Heart right ventricle (tissue), 16 donors: Measurements from ENCODE around the gene DUOX2. TPM values are rescaled to one million over a fixed set of nuclear protein-coding genes. Genes with fewer than 3 reads are reported as not detected.
"Not testable (repeated sequence)": the region's sequence is repeated elsewhere in the genome, so short reads cannot be mapped to it uniquely, and the experiment has no call there.

Experiments
- ATAC-seq, 8 donors: fragments of 200-7000 bp; cut with Tn5 transposase; one replicate each; pipeline ENCODE4 v1.9.1; 2020; ENCODE audit warnings: mild to moderate bottlenecking in 8 of 8, moderate library complexity in 8 of 8, moderate number of reproducible peaks in 1 of 8
- DNase-seq, 2 donors: peaks; one replicate each; pipeline ENCODE4 v3.0.0-alpha.2; 2020
- H3K27ac ChIP-seq, 10 donors: fragments of 200-600 bp; sonication (generic) in 2 of 10; one replicate each; pipeline versions ENCODE4 v1.5.0 to v1.8.0; 2020 to 2022; ENCODE audit warnings: mild to moderate bottlenecking in 3 of 10
- H3K27me3 ChIP-seq, 7 donors: fragments of 200-600 bp; one replicate each; pipeline ENCODE4 v1.8.0; 2021 to 2022; ENCODE audit warnings: mild to moderate bottlenecking in 2 of 7
- H3K36me3 ChIP-seq, 9 donors: fragments of 200-600 bp; sonication (generic) in 1 of 9; one replicate each; pipeline versions ENCODE4 v1.5.0 to v1.8.0; 2020 to 2022; ENCODE audit warnings: mild to moderate bottlenecking in 2 of 9
- H3K4me1 ChIP-seq, 9 donors: fragments of 200-600 bp; sonication (generic) in 1 of 9; one replicate each; pipeline versions ENCODE4 v1.5.0 to v1.8.0; 2020 to 2022; ENCODE audit warnings: mild to moderate bottlenecking in 4 of 9
- H3K4me3 ChIP-seq, 10 donors: fragments of 200-600 bp; sonication (generic) in 2 of 10; one replicate each; pipeline versions ENCODE4 v1.5.0 to v1.8.0; 2020 to 2022; ENCODE audit warnings: mild to moderate bottlenecking in 7 of 10, moderate library complexity in 2 of 10
- H3K9me3 ChIP-seq, 11 donors: fragments of 200-600 bp in 10 of 11; sonication (generic) in 2 of 11; one replicate each; pipeline versions ENCODE4 v1.5.0 to v1.8.0; 2013 to 2022; ENCODE audit warnings: mild to moderate bottlenecking in 2 of 11, control low read depth in 1 of 11, moderate library complexity in 1 of 11
- CTCF ChIP-seq, 9 donors: fragments of 200-600 bp; sonication (generic) in 2 of 9; IDR thresholded peaks; one replicate each; pipeline versions ENCODE4 v1.5.0 to v1.8.0; 2021 to 2022; ENCODE audit warnings: antibody characterized with exemption in 9 of 9, mild to moderate bottlenecking in 5 of 9, moderate library complexity in 1 of 9
- WGBS, 2 donors: extraction: QIAGEN DNeasy Blood & Tissue Kit; methylation state at CpG; one replicate each; pipeline ENCODE4 v1.1.7; 2013; ENCODE audit warnings: inconsistent platforms in 1 of 2; 5-methylcytosine and 5-hydroxymethylcytosine counted together
- intact Hi-C, 10 donors: fragments of 100-400 bp; cut with DNase I; formaldehyde crosslinking; loops; one replicate each; pipeline versions ENCODE4 v1.11.1 to v1.14.2; 2022
- polyA plus RNA-seq, 2 donors: library from polyadenylated mRNA; stranded (reverse); fragments of 200-250 nt; gene quantifications; one replicate each; pipeline ENCODE4 v1.2.3, GENCODE V29; 2013
- total RNA-seq, 10 donors: library from RNA; stranded (reverse); fragmentation: NEBNext Ultra II Directional in 3 of 10; extraction: Animal tissue kit (Norgen Biotek cat#: 25700) in 3 of 10; gene quantifications; one replicate each; pipeline versions ENCODE4 v1.2.1 to v1.2.4, GENCODE V29; 2021 to 2023
- donor health status: Arrhythmogenic right ventricular cardiomyopathy.
- donor health status: ischemic (EF 13 %, LVEDD 7.1; RV severe dilation, severe dysfunction).
- donor health status: healthy with polysubstance abuse.
- donor health status: DM: no; HTN: yes; CAD: no.
- donor health status: DM: no; HTN: no; CAD: no.
- donor health status: ischemic (EF 25% LVEDD 6.9; RV normal size, moderate dysfunction).
- donor health status: ischemic (EF 25% LVEDD 5.7; RV mildly dilated, moderate dysfunction).
- donor health status: healthy.
- donor health status: DM: yes; HTN: yes; CAD: no.
- donor health status: Ischemic cardiomyopathy.
- donor health status: ischemic (EF 35%, LVEDD 5.7; RV mildly dilated, moderate dysfunction).
- donor health status: nonischemic (EF 11% LVEDD 7.7; RV severe dilation, severe dysfunction).
- donor health status: DM: yes; HTN: yes; CAD: no.
- donor health status: PGD.
- donor health status: ischemic (EF 29% LVEDD 5.4; RV normal size, mild dysfunction).
- donor health status: nonischemic (EF 23%, LVEDD 6.1; RV moderate dilation, normal function).

DUOX2 gene
- total and polyA plus RNA-seq, 12 donors, result 0.03 to 0.73 (median 0.15) TPM; not detected in 1

DNA sequence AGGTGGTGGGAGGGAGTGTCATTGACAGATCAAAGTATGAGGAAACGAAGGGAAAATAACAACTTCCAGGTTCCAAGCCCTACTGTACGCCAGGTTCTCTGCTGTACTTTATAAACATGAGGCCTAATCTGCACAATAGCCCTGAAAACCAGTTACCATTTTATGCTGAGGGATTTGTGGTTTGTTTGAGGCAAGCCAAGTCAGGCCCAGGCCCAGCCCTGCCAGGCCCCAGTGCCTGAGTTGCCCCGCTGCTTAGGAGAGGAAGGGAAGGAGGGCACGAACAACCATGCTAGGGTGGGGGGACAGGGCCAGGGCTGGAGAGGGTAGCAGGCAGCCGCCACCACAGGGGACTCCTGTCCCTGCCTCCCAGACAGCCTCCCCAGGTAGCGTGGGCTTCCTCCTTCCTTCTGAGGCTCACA lies 44.0 kb downstream of the DUOX2 start:
- 87 to 89% methylated on average over 4 of the region's 6 CpGs for WGBS, 2 donors
- H3K4me3 ChIP-seq, H3K9me3 ChIP-seq, H3K4me1 ChIP-seq, intact Hi-C loops, H3K27me3 ChIP-seq, H3K27ac ChIP-seq, DNase-seq: not testable (repeated sequence)
- H3K36me3 ChIP-seq, result peaks cover 0 to 11% (median 0%) of the 10 kb centered on the region in 9 donors
- ATAC-seq, result peak in 1 of 8 donors; percentile 40

DNA sequence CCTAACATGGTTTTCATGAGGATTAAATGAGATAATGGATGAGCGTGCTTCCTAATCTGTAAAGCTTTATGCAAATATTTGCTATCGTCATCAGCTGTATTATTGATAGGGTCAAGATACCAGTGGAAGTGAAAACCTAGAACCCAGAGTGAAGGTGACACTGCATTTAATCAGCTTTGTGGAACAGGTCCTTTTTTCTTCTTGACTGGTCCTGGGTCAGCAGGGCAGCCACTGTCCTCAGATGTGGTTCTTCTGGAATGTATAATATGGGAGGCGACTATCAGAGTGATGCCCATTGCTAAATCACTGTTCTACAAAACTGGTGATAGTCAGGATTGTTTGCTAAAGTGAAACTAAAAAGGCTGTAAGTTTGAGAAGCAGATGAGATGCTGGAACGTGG lies 49.6 kb downstream of the DUOX2 start:
- peaks cover 0 to under 1% (median 0%) of the 10 kb centered on the region in 11 donors for H3K9me3 ChIP-seq
- H3K4me1 ChIP-seq, result peaks cover 0 to 8% (median 0%) of the 10 kb centered on the region in 9 donors
- WGBS, 2 donors, result 89 to 91% methylated on average over 4 of the region's 4 CpGs
- H3K36me3 ChIP-seq, result peaks cover 0 to 9% (median 0%) of the 10 kb centered on the region in 9 donors
- no peak for TF ChIP-seq CTCF (IDR thresholded peaks at IDR 0.05)
- intact Hi-C loops, result no loop called here
- ATAC-seq, result no peak
- no peak overlapping the region for H3K27ac ChIP-seq
- DNase-seq, result no peak
- no peaks in the 10 kb centered on the region for H3K27me3 ChIP-seq
- H3K4me3 ChIP-seq, result no peak overlapping the region

DNA sequence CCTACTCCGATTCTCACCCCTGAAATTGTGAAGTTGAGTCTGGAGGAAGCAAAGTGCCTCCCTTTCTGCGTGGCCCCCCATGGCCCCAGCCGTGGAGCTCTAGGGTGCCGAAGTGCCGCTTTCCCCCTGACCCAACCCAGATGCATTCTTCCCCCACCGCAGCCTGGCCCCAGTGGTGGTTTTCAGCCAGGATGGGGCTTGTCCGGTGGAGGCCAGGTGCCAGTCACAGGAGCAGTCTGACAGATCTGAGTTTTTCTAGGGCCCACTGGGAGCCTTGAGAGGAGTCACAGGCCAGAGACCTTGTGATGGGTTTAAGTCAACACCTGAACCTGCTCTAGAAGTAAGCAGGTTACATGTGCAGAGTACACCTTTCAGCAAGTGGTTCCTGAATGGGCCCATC lies 51.7 kb downstream of the DUOX2 start:
- 93 to 98% methylated on average over 5 of the region's 7 CpGs for WGBS, 2 donors
- intact Hi-C loops, H3K4me1 ChIP-seq, H3K36me3 ChIP-seq, DNase-seq, H3K27ac ChIP-seq, H3K27me3 ChIP-seq, H3K4me3 ChIP-seq: not testable (repeated sequence)
- H3K9me3 ChIP-seq, result peaks cover 0 to 19% (median 0%) of the 10 kb centered on the region in 11 donors
- peak in 1 of 8 donors; percentile 50 for ATAC-seq

DNA sequence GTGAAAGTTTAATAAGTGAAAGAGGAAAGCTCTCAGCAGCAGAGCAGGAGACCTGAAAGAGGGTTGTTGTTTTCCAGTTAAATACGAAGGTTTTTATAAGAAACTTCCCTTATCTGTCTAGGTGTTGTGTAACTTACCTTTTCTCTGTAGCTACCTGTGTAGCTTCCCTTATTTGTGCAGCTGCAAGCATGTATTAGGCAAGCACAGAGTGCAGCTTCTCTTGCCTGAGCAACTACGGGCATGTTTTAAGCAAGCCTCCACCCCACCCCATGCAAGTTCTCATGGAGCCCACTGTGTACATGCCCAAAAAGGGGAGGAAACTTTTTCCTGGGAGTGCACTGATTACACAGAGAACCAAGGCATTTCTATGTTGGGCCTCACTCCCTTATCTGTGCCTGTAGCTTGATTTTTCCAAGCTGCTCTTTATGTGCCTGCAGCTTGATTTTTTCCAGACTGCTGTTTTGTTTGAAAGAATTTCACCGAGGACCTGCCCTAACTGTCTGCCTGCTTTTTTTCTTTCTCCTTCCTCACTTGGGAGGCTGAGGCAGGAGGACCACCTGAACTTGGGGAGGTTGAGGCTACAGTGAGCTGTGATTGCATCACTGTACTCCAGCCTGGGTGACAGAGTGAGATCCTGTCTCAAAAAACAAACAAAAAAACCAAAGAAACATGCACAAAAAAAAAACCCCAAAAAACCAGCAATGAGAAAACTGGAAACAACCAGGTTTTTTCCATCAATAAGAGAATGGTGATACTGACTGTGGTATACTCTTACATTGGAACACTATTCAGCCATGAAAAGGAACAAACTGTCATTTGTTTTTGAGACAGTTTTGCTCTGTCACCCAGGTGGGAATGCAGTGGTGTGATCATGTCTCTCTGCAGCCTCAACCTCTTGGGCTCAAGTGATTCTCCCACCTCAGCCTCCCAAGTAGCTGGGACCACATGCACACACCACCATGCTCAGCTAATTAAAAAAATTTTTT lies 55.0 kb downstream of the DUOX2 start:
- H3K27me3 ChIP-seq, ATAC-seq, intact Hi-C loops, H3K4me1 ChIP-seq, H3K36me3 ChIP-seq, DNase-seq: not testable (repeated sequence)
- Histone ChIP-seq H3K4me3 (peak overlapping the region in 1 of 10 donors; percentile 3), H3K9me3 (peaks cover 0 to 19% (median 0%) of the 10 kb centered on the region in 11 donors), H3K27ac (peak overlapping the region in 1 of 10 donors; percentile 68)
- WGBS, 2 donors, result 83 to 89% methylated on average over 3 of the region's 3 CpGs

DNA sequence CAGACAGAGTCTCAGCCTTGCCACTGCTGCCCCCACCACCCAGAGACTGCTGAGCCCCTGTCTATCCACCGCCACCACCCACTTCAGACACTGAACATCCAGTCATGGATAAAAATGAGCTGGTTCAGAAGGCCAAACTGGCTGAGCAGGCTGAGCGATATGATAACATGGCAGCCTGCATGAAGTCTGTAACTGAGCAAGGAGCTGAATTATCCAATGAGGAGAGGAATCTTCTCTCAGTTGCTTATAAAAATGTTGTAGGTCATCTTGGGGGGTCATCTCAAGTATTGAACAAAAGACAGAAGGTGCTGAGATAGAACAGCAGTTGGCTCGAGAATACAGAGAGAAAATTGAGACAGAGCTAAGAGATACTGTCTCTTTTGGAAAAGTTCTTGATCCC lies 61.3 kb downstream of the DUOX2 start:
- DNase-seq, result not testable (repeated sequence)

GRCh38 chr15:45050587-45050986 lies 63.4 kb downstream of the DUOX2 start:
- Histone ChIP-seq H3K27me3 (no peaks in the 10 kb centered on the region), H3K4me3 (no peak overlapping the region), H3K9me3 (peaks cover 0 to 17% (median 0%) of the 10 kb centered on the region in 11 donors), H3K27ac (no peak overlapping the region), H3K4me1 (peaks cover 0 to 14% (median 0%) of the 10 kb centered on the region in 9 donors), H3K36me3 (peaks cover 0 to 25% (median 0%) of the 10 kb centered on the region in 9 donors)
- DNase-seq (no peak), ATAC-seq (no peak)
- intact Hi-C loops, result no loop called here
- TF ChIP-seq CTCF (IDR thresholded peaks at IDR 0.05), result no peak
- WGBS, 2 donors, result 99 to 100% methylated on average over 1 of the region's 1 CpG

More for the DNA sequence above, 61.3 kb downstream of the DUOX2 start:
- intact Hi-C loops, H3K27me3 ChIP-seq, ATAC-seq, H3K27ac ChIP-seq, H3K4me3 ChIP-seq, H3K36me3 ChIP-seq: not testable (repeated sequence)
- H3K4me1 ChIP-seq, result peaks cover 0 to 14% (median 0%) of the 10 kb centered on the region in 9 donors
- H3K9me3 ChIP-seq, result peaks cover 0 to 17% (median 0%) of the 10 kb centered on the region in 11 donors
- WGBS, 2 donors, result 94% methylated on average over 3 of the region's 3 CpGs
